Stimulated activated naive CD4-positive, alpha-beta T cell treated with Interleukin-2 at 50 U/mL for 16 hours (primary cell): Measurements from ENCODE around the gene NPY.
"Not testable (repeated sequence)": the region's sequence is repeated elsewhere in the genome, so short reads cannot be mapped to it uniquely, and the experiment has no call there.

Experiments
- DNase-seq: peaks from one replicate; lab custom pipeline; 2025; lab: John Stamatoyannopoulos, UW

The NPY gene

GRCh38 chr7:24283897-24284698 lies at the start of gene NPY:
TSS of gene NPY (plus strand) at chr7:24284190. CDS start at chr7:24285241, 1,051 bp downstream.
- DNase-seq = no peak

DNA sequence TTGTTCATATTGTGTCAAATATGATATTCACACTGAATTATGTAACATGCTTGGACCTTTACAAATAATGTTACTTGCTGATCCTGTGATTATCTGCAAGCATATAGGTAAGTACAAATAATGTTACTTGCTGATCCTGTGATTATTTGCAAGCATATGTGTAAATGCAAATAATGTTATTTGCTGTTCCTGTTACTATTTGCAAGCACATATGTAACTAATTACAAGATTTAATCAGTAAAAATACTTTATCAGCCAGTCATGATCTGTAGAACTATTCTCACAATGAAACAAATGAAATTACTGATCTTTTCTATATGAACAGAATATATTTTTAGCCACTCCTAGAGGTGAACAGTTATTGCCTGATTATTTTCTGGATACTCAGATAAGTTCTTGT lies 44.7 kb upstream of the NPY start:
- DNase-seq = no peak

DNA sequence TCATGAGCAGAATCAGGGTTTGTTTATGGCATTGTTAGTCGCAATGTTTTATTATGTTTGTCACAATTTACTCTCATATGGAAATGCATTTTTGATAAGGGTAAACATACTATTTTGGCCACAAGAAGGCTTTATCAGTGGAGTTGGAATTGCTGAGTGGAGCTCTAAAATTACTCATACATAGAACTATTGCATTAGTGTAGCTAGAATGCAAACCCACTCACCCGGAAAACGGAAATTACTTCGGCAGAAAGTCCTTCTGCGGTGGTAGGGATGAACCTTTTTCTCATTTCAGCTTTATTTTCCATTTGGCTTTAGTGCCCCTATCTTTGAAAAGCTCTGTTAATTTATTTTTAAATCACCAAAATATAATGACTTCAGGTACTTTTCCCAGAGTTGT lies 42.8 kb upstream of the NPY start:
- no peak for DNase-seq

DNA sequence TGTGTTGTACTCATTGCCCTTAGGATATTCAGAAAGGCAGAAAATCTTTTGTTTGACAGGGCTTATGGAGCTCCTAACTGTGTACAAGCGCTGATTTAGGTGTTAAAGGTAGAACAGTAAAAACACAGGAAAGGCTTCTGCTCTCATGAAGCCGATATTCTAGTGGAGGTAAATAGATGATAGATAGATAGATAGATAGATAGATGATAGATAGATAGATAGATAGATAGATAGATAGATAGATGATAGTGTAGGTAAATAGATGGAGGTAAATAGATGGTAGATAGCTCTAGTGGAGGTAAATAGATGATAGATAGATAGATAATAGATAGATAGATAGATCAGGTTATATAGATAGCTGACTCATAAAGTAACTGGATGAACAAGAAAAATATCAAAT lies 39.4 kb upstream of the NPY start:
- no peak for DNase-seq

DNA sequence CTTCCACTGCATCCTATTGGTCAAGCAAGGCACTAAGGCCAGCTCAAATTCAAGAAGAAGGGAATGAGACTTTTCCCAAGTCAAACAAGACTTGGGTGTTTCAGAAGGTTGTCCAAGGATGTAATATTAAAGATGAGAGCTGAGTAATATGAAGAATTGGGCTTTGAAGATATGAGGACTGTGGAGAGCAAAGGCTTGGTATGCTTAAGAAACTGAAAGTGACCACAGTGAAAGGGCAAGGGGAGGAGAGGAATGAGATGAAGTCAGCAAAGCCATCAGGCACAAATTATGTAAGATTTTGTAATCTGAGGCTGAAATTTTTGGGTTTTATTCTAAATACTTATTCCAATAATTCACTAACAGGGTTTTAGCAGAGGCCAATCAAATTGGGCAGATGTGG lies 38.6 kb upstream of the NPY start:
- DNase-seq = no peak

DNA sequence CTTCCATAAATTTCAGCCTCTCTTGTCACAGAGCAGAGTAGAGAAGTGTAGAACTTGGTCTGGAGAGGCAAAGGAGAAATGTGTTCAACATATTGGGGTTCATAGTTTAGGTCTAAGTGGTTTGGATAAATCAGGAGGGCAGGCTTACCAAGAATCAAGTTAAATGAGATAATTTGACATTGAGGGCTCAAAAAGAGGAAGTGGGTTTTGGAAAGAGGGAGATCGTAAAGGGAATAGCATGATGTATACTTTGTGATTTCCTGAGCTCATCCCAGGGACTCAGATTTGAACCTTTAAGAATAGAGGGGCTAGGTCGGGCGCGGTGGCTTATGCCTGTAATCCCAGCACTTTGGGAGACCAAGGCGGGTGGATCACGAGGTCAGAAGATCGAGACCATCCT lies 34.7 kb upstream of the NPY start:
- DNase-seq = no peak

DNA sequence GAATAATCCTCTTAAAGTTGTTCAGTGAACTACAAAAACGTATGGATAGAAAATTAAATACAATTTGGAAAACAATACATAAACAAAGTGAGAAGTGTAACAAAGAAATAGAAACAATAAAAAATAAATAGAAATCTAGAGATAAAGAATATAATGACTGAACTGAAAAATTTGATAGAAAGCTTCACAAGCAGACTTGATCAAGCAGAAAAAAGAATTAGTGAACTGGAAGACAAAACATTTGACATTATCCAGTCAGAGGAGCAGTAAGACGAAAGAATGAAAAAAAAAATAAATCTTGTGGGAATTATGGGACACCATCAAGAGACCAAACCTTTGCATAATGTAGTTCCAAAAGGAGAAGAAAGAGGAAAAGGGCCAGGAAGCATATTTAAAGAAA lies 32.4 kb upstream of the NPY start:
- no peak for DNase-seq

GRCh38 chr7:24255139-24255538 lies 28.9 kb upstream of the NPY start:
- no peak for DNase-seq

GRCh38 chr7:24258324-24258723 lies 25.7 kb upstream of the NPY start:
- not testable (repeated sequence) for DNase-seq

- DNase-seq = no peak
Observed at GRCh38 chr7:24271938-24272337, 12.1 kb upstream of the NPY start.

GRCh38 chr7:24279512-24279911 lies 4.5 kb upstream of the NPY start:
- no peak for DNase-seq

DNA sequence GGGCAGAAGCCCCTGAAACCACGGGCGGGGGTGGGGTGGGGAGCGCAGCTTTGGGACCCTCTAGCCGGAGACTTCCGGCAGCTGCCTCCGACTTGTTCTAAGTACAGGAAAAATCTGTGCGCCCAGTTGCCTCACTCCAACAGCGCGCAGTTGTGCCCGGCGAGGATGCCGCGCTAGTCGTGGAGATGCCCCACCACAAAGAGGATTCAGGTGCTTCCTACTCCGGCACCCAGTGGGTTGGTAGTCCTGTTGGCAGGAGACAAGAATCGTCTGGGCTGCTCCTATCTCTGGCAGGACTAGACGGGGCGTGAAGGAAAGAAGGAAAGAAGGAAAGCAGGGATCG lies 465 bp upstream of the NPY start:
- DNase-seq = no peak

GRCh38 chr7:24284699-24285506 lies 913 bp downstream of the NPY start:
- no peak for DNase-seq

DNA sequence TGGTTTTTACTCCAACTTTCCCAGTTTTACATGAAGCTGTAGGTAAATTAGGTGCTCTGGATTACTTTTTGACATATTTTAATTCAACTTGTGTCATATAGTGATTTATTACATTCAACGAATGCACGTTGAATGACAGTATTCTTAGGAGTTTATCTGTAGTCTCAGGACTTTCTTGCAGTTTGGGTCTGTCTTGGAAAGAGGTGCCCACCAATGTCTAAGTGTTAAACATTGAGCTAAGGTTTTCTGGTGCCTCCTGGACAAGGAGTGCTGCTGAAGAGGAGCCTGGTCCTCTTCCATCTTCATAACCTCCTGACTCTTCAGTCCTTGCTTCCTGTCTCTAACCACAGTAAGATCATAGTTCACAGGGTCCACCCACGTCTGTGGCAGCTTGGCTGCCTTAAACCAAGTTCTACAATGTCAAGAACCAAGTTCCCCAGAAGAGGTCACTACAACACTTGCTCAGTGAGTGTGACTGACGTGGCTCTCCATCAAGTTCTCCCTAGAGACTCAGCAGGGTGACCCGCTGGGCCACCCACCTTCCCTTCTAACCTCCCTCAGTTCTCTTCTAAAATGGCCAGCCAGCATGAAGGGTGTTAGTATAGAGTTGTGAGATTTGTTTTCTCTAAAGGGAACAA lies 6.1 kb downstream of the NPY start:
- peak; percentile 20 for DNase-seq

GRCh38 chr7:24291271-24291670 lies 7.3 kb downstream of the NPY start:
- no peak for DNase-seq

- no peak for DNase-seq
Observed at GRCh38 chr7:24297362-24297761, 13.4 kb downstream of the NPY start.

DNA sequence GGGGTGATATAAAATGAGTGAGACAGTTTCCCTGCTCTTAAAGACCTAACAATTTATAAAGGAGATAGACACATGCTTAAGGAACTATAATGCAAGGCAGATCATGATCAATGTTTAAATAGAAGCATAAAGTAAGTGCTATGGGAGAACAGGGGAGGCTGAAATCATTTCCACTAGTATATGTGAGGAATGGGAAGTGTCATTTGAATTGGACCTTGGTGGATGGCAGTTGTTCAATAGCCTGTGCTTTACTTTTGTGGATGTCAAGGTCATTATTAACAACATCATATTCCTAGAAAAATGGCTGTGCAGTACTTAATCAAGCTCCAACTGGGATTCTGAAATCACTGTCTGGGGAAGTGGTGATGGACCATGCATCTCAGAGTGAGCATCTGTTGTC lies 14.7 kb downstream of the NPY start:
- no peak for DNase-seq

- no peak for DNase-seq
Observed at GRCh38 chr7:24299192-24299591, 15.2 kb downstream of the NPY start.

- no peak for DNase-seq
Observed at GRCh38 chr7:24301703-24302102, 17.7 kb downstream of the NPY start.

GRCh38 chr7:24304494-24305095 lies 20.6 kb downstream of the NPY start:
- no peak for DNase-seq

DNA sequence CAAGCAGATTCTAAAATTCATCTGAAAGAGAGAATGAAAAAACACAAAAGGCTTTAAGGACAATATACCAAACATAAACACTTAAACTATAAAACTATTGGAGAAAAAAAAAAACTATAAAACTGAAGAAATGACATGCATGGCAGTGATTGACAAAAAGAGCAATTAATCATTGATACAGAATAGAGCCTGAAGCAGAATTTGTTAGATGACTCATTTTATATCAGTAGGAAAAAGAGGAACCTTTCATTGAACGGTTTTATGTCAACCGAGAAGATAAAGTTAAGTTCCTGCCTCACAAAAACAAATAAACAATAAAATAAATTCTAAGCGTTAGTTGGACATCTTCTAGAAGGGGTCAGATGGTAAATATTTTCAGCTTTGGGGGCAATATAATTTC lies 23.3 kb downstream of the NPY start:
- no peak for DNase-seq

- no peak for DNase-seq
Observed at GRCh38 chr7:24312588-24312987, 28.6 kb downstream of the NPY start.

GRCh38 chr7:24313777-24314176 lies 29.8 kb downstream of the NPY start:
- DNase-seq = no peak
